ENCODE data around the gene PRICKLE4.

PRICKLE4 gene

DNA sequence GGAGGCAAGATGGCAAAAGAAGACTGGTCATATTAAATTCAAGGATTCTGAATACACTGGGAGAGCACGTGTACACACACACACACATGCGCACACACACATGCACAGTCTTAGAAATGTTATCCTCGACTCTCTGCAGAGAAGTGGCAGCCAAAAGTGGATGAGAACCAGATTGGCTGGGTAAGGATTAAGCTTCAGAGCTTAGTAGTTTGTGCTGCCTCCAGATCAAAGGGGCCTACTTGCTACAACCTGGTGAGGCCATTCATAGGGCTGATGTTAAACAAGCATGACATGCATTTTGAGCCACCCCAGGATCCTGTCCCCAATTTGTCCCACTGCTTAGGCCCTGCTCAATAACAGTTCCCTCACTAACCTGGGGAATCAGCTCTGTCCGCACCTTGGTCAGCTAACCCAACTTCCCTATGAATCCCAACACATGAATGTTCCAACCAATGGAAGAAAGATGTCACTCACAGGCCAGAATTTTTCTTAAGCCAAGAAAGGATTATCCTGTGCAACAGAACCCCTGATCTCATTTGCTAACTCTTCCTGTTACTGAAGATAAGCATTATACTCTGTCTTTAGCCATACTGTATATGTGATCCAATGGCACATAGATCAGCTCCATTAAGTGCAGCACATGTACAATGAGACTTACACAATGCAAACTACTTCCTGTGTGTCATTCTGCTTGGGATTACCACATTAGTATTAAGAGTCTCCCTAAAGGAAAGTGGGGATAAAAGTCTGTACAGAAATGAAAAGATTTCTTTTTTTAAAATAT lies 37.9 kb downstream of the PRICKLE4 start:
- TF ChIP-seq, protein P1, sequence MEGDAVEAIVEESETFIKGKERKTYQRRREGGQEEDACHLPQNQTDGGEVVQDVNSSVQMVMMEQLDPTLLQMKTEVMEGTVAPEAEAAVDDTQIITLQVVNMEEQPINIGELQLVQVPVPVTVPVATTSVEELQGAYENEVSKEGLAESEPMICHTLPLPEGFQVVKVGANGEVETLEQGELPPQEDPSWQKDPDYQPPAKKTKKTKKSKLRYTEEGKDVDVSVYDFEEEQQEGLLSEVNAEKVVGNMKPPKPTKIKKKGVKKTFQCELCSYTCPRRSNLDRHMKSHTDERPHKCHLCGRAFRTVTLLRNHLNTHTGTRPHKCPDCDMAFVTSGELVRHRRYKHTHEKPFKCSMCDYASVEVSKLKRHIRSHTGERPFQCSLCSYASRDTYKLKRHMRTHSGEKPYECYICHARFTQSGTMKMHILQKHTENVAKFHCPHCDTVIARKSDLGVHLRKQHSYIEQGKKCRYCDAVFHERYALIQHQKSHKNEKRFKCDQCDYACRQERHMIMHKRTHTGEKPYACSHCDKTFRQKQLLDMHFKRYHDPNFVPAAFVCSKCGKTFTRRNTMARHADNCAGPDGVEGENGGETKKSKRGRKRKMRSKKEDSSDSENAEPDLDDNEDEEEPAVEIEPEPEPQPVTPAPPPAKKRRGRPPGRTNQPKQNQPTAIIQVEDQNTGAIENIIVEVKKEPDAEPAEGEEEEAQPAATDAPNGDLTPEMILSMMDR (conservative IDR thresholded peaks at IDR 0.05; ENCODE audit: low read depth, low read length), result no peak
- no peak for DNase-seq (ENCODE audit: low read depth)
- no peak overlapping the region for H3K4me3 ChIP-seq (ENCODE audit: low read length)

DNA sequence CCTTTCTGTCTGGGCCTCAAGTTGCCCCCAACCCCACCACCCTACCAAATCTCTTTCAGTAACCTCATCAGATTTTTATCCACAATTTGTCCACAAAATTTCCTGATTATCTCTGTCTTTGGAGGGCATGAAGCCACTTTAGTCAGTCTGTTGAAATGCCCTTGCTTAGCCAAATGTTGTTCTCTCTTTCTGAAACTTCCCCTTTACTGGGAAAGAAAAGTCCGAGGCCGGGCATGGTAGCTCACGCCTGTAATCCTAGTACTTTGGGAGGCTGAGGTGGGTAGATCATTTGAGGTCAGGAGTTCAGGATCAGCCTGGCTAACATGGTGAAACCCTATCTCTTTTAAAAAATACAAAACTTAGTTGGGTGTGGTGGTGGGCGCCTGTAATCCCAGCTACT lies 40.7 kb downstream of the PRICKLE4 start:
- no peak overlapping the region for H3K4me3 ChIP-seq (ENCODE audit: low read length)
- DNase-seq (ENCODE audit: low read depth), result no peak
- TF ChIP-seq, protein P1 (conservative IDR thresholded peaks at IDR 0.05; ENCODE audit: low read depth, low read length), result no peak

DNA sequence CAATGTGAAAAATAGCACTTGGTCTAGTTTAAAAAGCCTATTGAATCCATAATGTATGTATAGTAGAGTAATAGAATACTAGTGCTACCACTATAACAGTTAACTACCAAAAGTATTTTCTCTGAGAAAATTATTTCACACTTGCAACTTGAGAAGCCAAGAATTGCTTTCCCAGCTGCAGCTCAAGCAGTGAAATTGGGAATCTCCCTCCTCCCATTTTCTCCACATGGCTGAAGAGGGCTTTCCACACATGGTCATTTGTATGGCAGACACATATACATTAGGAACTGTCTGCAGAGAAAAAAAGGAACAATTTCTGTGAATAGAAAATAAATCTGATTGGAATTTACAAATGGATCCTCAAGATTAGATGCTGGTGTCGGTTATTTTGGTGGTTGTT lies 41.4 kb downstream of the PRICKLE4 start:
- no peak overlapping the region for H3K4me3 ChIP-seq (ENCODE audit: low read length)
- TF ChIP-seq, protein P1 (conservative IDR thresholded peaks at IDR 0.05; ENCODE audit: low read depth, low read length), result no peak
- no peak for DNase-seq (ENCODE audit: low read depth)

DNA sequence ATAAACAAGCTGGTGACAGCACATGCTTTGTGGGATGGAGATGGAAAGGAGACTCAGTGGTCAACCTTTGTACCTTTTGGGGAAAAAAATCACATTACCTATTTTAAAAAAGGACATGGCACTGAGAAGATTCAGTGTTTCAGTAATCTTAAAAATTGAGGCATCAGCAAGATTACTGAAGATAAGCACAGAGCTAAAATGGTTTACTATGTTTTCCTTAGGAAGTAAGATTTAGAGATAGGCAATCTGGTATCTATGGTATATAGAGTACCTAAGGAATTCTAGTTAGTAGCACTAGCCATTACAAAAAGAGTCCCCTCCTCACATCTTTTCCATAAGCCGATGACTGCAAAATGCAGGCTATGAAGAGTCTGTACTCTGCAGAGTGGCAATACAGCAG lies 42.6 kb downstream of the PRICKLE4 start:
- no peak overlapping the region for H3K4me3 ChIP-seq (ENCODE audit: low read length)
- TF ChIP-seq, protein P1 (conservative IDR thresholded peaks at IDR 0.05; ENCODE audit: low read depth, low read length), result no peak
- no peak for DNase-seq (ENCODE audit: low read depth)

DNA sequence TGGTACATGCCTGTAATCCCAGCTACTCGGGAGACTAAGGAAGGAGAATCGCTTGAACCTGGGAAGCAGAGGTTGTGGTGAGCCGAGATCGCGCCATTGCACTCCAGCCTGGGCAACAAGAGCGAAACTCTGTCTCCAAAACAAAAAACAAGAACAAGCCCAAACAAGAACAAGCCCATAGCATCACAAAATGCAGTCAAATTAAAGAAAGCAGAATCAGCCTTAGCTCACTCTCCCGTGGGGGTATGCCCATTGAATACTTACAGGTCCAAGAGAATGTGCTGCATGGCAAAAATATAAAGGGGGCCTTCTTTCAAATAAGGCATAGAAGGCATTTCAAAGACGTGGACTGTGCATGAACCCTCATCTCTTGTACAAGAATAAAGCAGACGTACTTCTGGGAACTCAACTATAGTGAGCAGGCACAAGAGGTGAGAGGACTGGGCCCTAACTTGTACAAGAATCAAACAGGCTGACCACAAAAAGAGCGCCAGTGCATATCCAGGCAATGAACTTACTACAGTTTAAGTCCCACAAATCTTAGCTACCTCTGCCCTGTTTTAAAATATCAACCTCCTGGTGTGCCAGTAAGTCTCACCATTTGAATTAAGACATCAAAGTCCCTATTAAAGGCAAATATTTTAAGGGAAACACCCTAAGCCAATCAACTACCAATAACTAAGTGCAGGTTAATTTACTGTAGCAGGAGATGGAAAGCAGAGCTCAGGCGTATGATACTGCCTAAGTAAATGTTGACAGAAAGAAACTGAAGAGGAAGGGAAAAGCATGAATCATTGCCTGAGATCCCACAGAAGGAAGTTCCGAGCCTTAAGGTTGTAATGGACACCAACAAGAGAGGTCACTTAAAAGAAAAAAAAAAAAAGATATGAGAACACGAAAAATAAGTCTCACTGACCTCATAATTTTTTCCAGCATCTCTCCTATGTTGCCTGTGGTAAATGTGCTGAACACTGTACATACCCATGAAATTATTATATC lies 44.3 kb downstream of the PRICKLE4 start:
- no peak overlapping the region for H3K4me3 ChIP-seq (ENCODE audit: low read length)
- no peak for DNase-seq (ENCODE audit: low read depth)
- TF ChIP-seq, protein P1 (conservative IDR thresholded peaks at IDR 0.05; ENCODE audit: low read depth, low read length), result no peak

DNA sequence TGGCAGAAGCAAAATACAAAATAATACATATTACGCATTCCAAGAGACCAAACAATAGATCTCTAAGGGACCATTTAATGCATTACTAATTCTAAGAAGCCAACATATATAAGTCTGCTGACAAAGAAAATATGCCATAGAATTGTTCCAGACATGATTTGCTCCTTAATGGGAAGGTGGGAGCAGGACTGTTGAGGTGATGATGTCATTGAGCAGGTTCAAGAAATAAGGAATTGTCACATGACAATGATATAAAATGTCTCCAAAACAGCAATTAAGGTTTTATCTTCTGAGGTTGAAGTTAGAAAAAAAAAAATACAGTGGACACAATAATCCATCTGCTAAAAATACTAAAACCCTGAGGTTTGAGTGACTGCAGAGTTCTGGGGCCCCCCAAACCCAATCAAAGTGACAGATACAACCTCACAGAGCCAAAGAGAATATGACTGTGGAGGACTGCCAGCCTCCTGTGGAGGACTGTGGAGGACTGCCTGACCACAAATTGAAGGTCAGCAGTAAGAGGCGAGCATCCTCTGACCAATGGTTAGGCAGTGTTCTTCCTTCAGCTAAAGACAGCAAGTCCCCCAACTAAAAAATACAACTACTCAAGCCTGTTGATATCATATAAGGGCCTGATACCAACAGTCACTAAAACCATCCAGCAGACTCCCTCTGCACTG lies 45.9 kb downstream of the PRICKLE4 start:
- DNase-seq (ENCODE audit: low read depth), result no peak
- TF ChIP-seq, protein P1 (conservative IDR thresholded peaks at IDR 0.05; ENCODE audit: low read depth, low read length), result no peak
- no peak overlapping the region for H3K4me3 ChIP-seq (ENCODE audit: low read length)
